Measurements from ENCODE around the gene ZNF683. TPM values are rescaled to one million over a fixed set of nuclear protein-coding genes. Genes with fewer than 3 reads are reported as not detected.

The ZNF683 gene
- total and polyA plus RNA-seq, 2 of the 4 experiments (the other 2 are of a cell fraction), result not detected

GRCh38 chr1:26352338-26352679 is 20.2 kb downstream of the ZNF683 start:
- no peak overlapping the region for H3K4me3 ChIP-seq (ENCODE audit: insufficient read depth, low read depth, low read length)
- H3K14ac ChIP-seq (replicated peaks; ENCODE audit: low read depth, low read length), result 0 out of 2 replicates have a peak overlapping the region, but pooled peaks have one; percentile 82
- peaks cover 9% of the 10 kb centered on the region for H3K4me1 ChIP-seq (ENCODE audit: control insufficient read depth, insufficient read depth, low read length)
- no peak overlapping the region for H3K18ac ChIP-seq (ENCODE audit: low read depth, low read length)
- no CpG with 5 or more reads among the region's 5 CpGs for WGBS, 2 experiments (ENCODE audit: extremely low coverage in 2 of 2, insufficient read length in 1 of 2)
- peak overlapping the region; percentile 42 for H2AK9ac ChIP-seq (replicated peaks; ENCODE audit: low read depth, low read length, poor library complexity)
- H4K5ac ChIP-seq (ENCODE audit: low read depth, low read length), result no peak overlapping the region
- peak overlapping the region; percentile 15; the same call in 1 of the 2 replicates for H2BK120ac ChIP-seq (ENCODE audit: low read depth, low read length)
- no peak overlapping the region for H3K9ac ChIP-seq (ENCODE audit: low read depth, low read length)
- POLR2A ChIA-PET (ENCODE audit: unreplicated experiment), result no interaction called here
- no peaks in the 10 kb centered on the region for H3K79me1 ChIP-seq (ENCODE audit: low read depth in 1 of 2, low read length in 2 of 2)
- TF ChIP-seq RAD21 (IDR thresholded peaks at IDR 0.05; ENCODE audit: low read length) (no peak), CEBPB (IDR thresholded peaks at IDR 0.05; ENCODE audit: low read depth, low read length) (no peak), ELK1 (IDR thresholded peaks at IDR 0.05; ENCODE audit: borderline replicate concordance, low read depth, low read length) (no peak), USF2 (IDR thresholded peaks at IDR 0.05; ENCODE audit: low read depth, low read length) (no peak), BHLHE40 (IDR thresholded peaks at IDR 0.05; ENCODE audit: low read depth, low read length) (no peak)
- CTCF ChIA-PET, result no interaction called here
- H3K4me2 ChIP-seq (ENCODE audit: low read depth, low read length), result no peak overlapping the region
- H2BK15ac ChIP-seq (ENCODE audit: low read depth, low read length), result peak overlapping the region; percentile 63; the same call in 2 of the 3 replicates
- no peaks in the 10 kb centered on the region; the same call in 1 of the 2 replicates for H4K20me1 ChIP-seq (ENCODE audit: insufficient read depth, low read length)
- H3K23ac ChIP-seq (ENCODE audit: low read depth, low read length), result no peak overlapping the region; the same call in 1 of the 2 replicates
- no peak overlapping the region; the same call in 1 of the 2 replicates for H4K91ac ChIP-seq (ENCODE audit: insufficient read depth, low read depth, low read length)
- intact Hi-C loops (cut with micrococcal nuclease) (no loop called here), dilution Hi-C loops (cut with HindIII; ENCODE audit: low sequenced_read_pairs, unreplicated experiment) (no loop called here), in situ Hi-C loops (cut with MboI; ENCODE audit: low sequenced_read_pairs) (no loop called here)
- H2BK20ac ChIP-seq (ENCODE audit: low read depth, low read length), result 0 out of 2 replicates have a peak overlapping the region, but pooled peaks have one; percentile 35
- no peak for ATAC-seq (ENCODE audit: low read depth)
- peaks cover 36% of the 10 kb centered on the region for H3K27me3 ChIP-seq (ENCODE audit: control insufficient read depth, insufficient read depth, low read length)
- no TSS peak for BruUV-seq (replicated peaks)
- H3K56ac ChIP-seq (ENCODE audit: extremely low read depth, insufficient read depth, low read length), result no peak overlapping the region
- H2AFZ ChIP-seq (replicated peaks; ENCODE audit: low read length, poor library complexity), result peak overlapping the region; percentile 43
- no peaks in the 10 kb centered on the region for H3K9me3 ChIP-seq (ENCODE audit: control insufficient read depth, insufficient read depth, low read length)
- H3K9me1 ChIP-seq (ENCODE audit: insufficient read depth, low read length), result peaks cover 9% of the 10 kb centered on the region; the same call in 1 of the 2 replicates
- no peak overlapping the region for H2BK5ac ChIP-seq (ENCODE audit: low read depth, low read length, poor library complexity, severe bottlenecking)
- no peak overlapping the region for H4K8ac ChIP-seq (ENCODE audit: low read depth in 2 of 2, low read length in 2 of 2)
- peak overlapping the region; percentile 59; the same call in 1 of the 2 replicates for H2AK5ac ChIP-seq (ENCODE audit: low read depth, low read length)
- no peak overlapping the region for H3K4ac ChIP-seq (ENCODE audit: low read depth, low read length)
- H3K27ac ChIP-seq (ENCODE audit: insufficient read depth, low read length), result no peak overlapping the region
- no peak for DNase-seq
- no peaks in the 10 kb centered on the region for H3K36me3 ChIP-seq (ENCODE audit: control insufficient read depth, insufficient read depth, low read length)
